ENCODE data around the gene RNF166. TPM values are rescaled to one million over a fixed set of nuclear protein-coding genes. Genes with fewer than 3 reads are reported as not detected.
A peak's percentile ranks its signal among the peaks of the same experiment; 100 is the strongest.

Gene RNF166
- total RNA-seq, 1 donor from 2014 or later, result 14.2 TPM

DNA sequence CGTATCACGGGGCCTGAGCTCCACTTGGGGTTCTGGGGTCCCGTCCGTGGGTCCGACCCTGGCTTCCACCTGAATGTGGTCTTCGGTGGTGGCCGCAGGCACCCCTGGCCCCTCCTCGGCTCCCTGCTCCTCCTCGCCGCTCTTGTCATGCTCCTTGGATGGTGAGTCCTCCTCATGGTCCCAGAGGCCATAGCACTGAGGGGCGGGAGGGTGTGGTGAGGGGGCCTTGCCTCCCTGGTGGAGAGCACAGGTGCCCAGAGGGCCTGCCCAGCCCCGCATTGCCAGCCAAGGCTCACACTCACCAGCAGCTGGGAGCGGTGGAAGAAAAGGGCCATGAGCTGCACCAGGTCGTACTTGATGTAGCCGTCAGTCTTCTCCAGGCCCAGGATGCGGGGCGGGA is 15.0 kb upstream of the RNF166 start:
- Histone ChIP-seq H3K4me3 (no peak overlapping the region), H3K27me3 (ENCODE audit: low read depth) (no peaks in the 10 kb centered on the region), H3K27ac (replicated peaks) (no peak overlapping the region), H3K36me3 (peaks cover 97% of the 10 kb centered on the region), H3K9me3 (replicated peaks) (no peaks in the 10 kb centered on the region), H3K4me1 (peaks cover 9% of the 10 kb centered on the region)
- DNase-seq, result no peak
- TF ChIP-seq, protein P1, sequence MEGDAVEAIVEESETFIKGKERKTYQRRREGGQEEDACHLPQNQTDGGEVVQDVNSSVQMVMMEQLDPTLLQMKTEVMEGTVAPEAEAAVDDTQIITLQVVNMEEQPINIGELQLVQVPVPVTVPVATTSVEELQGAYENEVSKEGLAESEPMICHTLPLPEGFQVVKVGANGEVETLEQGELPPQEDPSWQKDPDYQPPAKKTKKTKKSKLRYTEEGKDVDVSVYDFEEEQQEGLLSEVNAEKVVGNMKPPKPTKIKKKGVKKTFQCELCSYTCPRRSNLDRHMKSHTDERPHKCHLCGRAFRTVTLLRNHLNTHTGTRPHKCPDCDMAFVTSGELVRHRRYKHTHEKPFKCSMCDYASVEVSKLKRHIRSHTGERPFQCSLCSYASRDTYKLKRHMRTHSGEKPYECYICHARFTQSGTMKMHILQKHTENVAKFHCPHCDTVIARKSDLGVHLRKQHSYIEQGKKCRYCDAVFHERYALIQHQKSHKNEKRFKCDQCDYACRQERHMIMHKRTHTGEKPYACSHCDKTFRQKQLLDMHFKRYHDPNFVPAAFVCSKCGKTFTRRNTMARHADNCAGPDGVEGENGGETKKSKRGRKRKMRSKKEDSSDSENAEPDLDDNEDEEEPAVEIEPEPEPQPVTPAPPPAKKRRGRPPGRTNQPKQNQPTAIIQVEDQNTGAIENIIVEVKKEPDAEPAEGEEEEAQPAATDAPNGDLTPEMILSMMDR (IDR thresholded peaks at IDR 0.05; ENCODE audit: borderline replicate concordance), result no peak
- intact Hi-C loops (cut with micrococcal nuclease), result no loop called here

GRCh38 chr16:88720396-88720970 is 14.3 kb upstream of the RNF166 start:
- Histone ChIP-seq H3K36me3 (peaks cover 98% of the 10 kb centered on the region), H3K9me3 (replicated peaks) (no peaks in the 10 kb centered on the region), H3K27ac (replicated peaks) (no peak overlapping the region), H3K4me1 (peaks cover 9% of the 10 kb centered on the region), H3K27me3 (ENCODE audit: low read depth) (no peaks in the 10 kb centered on the region), H3K4me3 (no peak overlapping the region)
- no peak for DNase-seq
- TF ChIP-seq, protein P1 (IDR thresholded peaks at IDR 0.05; ENCODE audit: borderline replicate concordance), result no peak
- intact Hi-C loops (cut with micrococcal nuclease), result no loop called here

DNA sequence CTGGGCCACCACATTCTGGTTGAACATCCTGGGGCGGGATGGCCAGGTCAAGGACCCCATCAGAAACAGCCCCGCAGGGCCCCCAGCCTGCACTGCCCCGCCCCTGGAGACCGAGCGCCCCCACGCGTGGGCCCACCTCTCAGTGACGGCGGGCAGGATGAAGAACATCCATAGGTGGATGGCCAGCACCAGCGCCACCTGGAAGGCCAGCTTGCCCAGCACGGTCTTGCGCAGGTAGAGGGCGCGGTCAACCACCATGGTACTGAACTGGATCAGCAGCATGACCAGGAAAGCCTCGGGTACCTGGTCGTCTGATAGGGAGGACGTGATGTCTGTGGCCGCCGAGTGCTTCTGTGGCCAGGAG is 13.7 kb upstream of the RNF166 start:
- Histone ChIP-seq H3K27ac (replicated peaks) (no peak overlapping the region), H3K9me3 (replicated peaks) (no peaks in the 10 kb centered on the region), H3K4me1 (peaks cover 9% of the 10 kb centered on the region), H3K27me3 (ENCODE audit: low read depth) (no peaks in the 10 kb centered on the region), H3K4me3 (no peak overlapping the region), H3K36me3 (peaks cover 98% of the 10 kb centered on the region)
- TF ChIP-seq, protein P1 (IDR thresholded peaks at IDR 0.05; ENCODE audit: borderline replicate concordance), result no peak
- intact Hi-C loops (cut with micrococcal nuclease), result no loop called here
- no peak for DNase-seq

DNA sequence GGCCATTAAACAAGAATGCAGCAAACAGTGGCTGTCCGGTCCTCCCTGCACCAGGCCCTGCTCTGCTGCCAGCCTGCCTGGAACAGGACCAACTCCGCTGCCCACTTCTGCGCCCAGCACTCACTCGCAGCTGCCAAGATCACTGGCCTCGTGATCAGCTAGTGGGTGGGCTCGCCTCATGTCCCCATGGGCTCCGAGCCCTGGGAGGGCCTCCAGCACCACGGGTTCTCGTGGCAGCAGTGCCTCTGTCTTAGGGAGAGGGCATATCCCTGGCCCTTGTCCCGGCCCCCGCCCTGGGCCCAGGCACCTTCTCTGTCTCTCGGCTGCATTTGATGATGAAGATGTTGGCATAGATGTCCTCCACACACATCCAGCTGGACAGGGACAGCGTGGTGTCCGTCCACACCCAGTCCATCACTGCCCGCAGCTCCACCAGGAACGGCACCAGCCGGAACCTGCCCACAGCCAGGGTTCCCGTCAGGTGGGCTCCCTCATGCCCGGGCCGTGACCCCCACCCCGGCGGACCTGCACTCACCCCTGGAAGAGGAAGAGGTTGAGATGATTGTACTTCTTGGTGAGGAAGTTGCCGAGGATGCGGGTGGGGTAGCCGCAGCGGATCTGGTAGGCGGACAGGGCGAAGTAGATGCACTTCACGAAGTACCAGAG is 13.2 kb upstream of the RNF166 start:
- H3K9me3 ChIP-seq (replicated peaks), result no peaks in the 10 kb centered on the region
- DNase-seq, result peak; percentile 57
- no peaks in the 10 kb centered on the region for H3K27me3 ChIP-seq (ENCODE audit: low read depth)
- H3K4me1 ChIP-seq, result peaks cover 9% of the 10 kb centered on the region
- H3K27ac ChIP-seq (replicated peaks), result peak overlapping the region; percentile 27
- intact Hi-C loops (cut with micrococcal nuclease), result no loop called here
- TF ChIP-seq, protein P1 (IDR thresholded peaks at IDR 0.05; ENCODE audit: borderline replicate concordance), result no peak
- peaks cover 98% of the 10 kb centered on the region for H3K36me3 ChIP-seq
- H3K4me3 ChIP-seq, result no peak overlapping the region

DNA sequence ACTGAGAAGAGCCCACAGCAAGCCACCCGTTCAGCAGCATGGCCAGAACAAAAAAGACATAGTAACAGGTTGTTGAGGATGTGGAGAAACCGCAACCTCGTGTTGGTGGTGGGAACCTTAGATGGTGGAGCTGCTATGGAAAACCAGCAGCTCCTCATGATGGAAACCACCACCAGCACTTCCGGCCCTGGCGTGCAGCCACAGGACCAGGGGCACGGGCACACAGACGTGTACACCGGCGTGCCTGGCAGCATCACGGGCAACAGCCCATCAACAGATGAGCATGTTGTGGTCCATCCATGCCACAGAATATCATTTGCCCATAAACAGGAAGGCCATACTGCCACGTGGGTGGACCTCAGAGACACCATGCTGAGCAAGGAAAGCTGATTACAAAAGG is 12.0 kb upstream of the RNF166 start:
- Histone ChIP-seq H3K27ac (replicated peaks) (no peak overlapping the region), H3K27me3 (ENCODE audit: low read depth) (no peaks in the 10 kb centered on the region), H3K36me3 (peaks cover 98% of the 10 kb centered on the region), H3K4me3 (no peak overlapping the region), H3K9me3 (replicated peaks) (no peaks in the 10 kb centered on the region), H3K4me1 (peaks cover 9% of the 10 kb centered on the region)
- DNase-seq, result no peak
- intact Hi-C loops (cut with micrococcal nuclease), result no loop called here
- TF ChIP-seq, protein P1 (IDR thresholded peaks at IDR 0.05; ENCODE audit: borderline replicate concordance), result no peak

Measured in left ventricle myocardium inferior (tissue), 1 donor.